Gastrocnemius medialis (tissue), 4 donors: ENCODE data around the gene MCCD1.

Experiments
- CTCF ChIP-seq, 5 experiments: fragments of 450-650 bp in 3 of 5; fragments of 200-600 bp in 2 of 5; sonication (generic) in 2 of 5; IDR thresholded peaks in 4 of 5; conservative IDR thresholded peaks in 1 of 5; 1 replicate in 4 of 5; 2 replicates in 1 of 5; pipeline ENCODE4 v1.5.1; 2016 to 2019; ENCODE audit warnings: antibody characterized with exemption in 5 of 5, mild to moderate bottlenecking in 3 of 5, moderate library complexity in 3 of 5
- POLR2A ChIP-seq, 2 donors: fragments of 450-650 bp; IDR thresholded peaks; one replicate each; pipeline ENCODE4 v1.6.1; 2017; ENCODE audit warnings: antibody characterized with exemption in 2 of 2, mild to moderate bottlenecking in 2 of 2, moderate library complexity in 2 of 2

DNA sequence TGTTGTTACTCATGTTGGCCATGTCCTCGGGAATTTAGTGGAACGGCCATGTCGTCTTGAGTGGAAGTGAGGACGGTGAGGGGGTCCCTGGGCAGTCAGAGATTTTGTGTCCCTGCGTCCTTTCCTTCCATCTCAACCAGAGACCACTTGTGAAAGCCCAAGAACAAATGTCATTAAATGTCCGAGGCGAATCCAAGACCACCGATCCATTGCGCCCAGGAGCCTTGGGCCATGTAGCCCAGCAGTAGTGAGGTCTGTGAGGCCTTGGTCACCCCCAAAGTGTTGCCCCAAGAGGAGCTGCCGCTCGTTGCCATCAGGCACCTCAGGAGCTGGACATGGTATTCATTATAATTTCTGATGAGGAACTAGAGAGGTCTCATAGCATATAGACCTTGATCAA, 48.2 kb upstream of the MCCD1 start:
- TF ChIP-seq POLR2A (IDR thresholded peaks at IDR 0.05) (no peak), CTCF (IDR thresholded peaks at IDR 0.05 in 4 of 5, conservative IDR thresholded peaks at IDR 0.05 in 1 of 5) (no peak)
